Glomerular endothelial cell (primary cell): Measurements from ENCODE around the gene GDA. TPM values are rescaled to one million over a fixed set of nuclear protein-coding genes. Genes with fewer than 3 reads are reported as not detected.
"Not testable (repeated sequence)": the region's sequence is repeated elsewhere in the genome, so short reads cannot be mapped to it uniquely, and the experiment has no call there.

Experiments
- DNase-seq: peaks from one replicate; pipeline ENCODE4 v3.0.0-alpha.2; 2011; ENCODE audit warnings: low read depth, low spot score; ENCODE audit errors: extremely low read depth
- total RNA-seq: library from RNA; depleted of rRNA; stranded (reverse); fragments of >200 nt; gene quantifications from 2 replicates; pipeline ENCODE4 v1.2.3, GENCODE V29; 2015

GDA gene
- total RNA-seq, 1 donor from 2014 or later = not detected

DNA sequence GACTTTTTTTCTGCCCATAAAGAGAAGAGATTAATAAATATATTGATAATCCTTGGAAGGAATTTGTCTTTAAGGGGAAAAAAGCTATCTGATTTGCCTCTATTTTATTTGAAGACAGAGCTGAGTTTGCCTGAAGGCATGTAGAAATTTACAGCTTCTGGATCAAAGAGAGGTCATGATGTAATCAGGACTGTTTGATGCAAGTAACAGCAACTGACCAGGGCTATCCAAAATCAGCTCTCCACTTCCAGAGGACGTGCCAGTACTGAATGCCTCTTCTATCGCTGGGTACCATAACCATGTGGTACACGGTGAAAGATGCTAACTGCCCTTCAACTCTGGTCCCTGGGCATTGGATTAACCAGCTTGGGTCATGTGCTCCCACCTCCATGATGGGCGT lies 125.2 kb downstream of the GDA start:
- DNase-seq = no peak

DNA sequence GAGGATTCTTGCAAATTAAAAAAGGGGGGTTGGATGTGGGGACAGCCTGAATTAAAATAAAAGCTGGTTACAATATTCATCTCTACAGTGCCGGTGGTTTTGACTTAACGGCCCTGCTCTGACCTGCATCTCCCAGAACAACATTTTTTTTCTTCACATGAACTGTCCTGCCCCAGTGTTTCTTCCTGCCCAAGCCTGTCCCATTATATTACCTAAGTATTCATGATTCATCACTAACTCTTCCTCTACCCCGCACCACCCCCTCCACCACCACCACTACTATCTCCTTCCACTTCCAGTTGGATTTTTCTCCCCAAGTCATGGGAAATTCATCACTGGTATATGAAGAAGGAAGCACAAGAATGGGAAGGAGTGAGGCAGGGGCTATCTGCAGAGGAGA lies 125.7 kb downstream of the GDA start:
- no peak for DNase-seq

GRCh38 chr9:72276429-72276828 lies 127.2 kb downstream of the GDA start:
- DNase-seq = no peak

GRCh38 chr9:72278959-72279358 lies 129.7 kb downstream of the GDA start:
- no peak for DNase-seq

DNA sequence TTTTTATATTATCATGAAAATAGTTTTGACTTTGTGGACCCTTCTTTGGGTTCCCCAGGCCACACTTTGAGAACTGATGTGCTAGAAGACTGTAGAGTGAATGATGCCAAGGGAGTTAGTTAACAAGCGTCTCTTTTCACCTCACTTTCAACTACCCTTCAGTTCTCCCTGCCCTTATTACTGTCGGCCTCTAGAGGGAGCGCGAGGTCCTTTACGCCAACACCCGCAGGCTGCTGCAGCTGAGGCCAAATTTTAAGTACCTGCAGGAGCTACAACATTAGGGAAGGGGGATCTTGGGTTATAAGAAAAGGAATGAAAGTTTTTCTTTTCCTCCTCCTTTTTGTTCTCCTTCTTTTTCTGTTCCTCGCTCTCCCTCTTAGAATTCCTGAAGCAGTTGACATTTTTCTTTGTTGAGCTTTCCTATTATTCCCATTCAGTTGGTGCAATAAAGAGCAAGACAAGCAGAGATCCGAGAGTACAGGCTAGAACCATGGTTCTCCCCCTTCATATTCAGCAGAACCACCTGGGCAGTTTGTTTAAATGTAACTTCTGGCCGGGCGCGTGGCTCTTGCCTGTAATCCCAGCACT lies 131.8 kb downstream of the GDA start:
- DNase-seq = no peak

- no peak for DNase-seq
These were observed 140.2 kb downstream of the GDA start for GRCh38 chr9:72289401-72289800.

- no peak for DNase-seq
These were observed 141.1 kb downstream of the GDA start for GRCh38 chr9:72290311-72290710.

GRCh38 chr9:72291576-72291975 lies 142.3 kb downstream of the GDA start:
- not testable (repeated sequence) for DNase-seq

DNA sequence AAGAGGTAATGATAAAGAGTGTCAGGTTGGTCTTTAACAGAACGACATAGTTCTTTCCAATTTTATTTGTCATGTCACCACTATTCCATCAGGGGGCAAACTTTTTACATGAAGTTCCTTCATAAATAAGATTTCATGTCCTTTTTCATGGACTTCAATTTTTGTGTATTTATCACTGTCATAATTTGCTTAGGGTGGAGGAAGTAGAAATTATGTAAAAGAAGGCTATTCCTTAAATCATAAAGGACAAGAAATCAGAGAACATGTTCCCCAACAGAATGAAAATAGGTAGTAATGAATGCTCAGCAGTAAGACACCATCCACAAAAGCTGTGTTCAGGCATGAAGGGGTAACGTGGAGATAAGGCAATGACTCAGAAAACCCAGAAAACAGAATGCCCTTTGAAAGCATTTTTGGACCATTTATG lies 143.0 kb downstream of the GDA start:
- DNase-seq = no peak

- no peak for DNase-seq
These were observed 143.8 kb downstream of the GDA start for GRCh38 chr9:72292874-72293607.

- no peak for DNase-seq
These were observed 145.7 kb downstream of the GDA start for GRCh38 chr9:72294936-72295335.

- no peak for DNase-seq
These were observed 148.3 kb downstream of the GDA start for GRCh38 chr9:72297516-72297915.

GRCh38 chr9:72299017-72299603 lies 149.9 kb downstream of the GDA start:
- no peak for DNase-seq

DNA sequence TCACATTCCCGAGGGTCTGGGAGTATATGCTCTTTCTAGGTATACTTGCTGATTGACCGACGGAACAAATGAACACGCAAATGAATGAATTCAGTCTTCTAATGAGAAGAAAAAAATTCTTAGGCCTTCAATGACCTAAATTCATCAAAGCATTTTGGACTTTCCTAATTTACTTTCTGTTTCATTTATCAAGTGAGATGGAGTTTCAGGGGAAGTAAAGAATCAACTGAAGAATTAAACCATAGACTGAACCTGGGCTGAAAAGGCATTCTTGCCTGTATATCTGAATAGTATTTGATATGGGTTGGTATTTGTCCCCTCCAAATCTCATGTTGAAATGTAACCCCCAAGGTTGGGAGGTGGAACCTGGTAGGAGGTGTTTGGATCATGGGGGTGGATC lies 151.6 kb downstream of the GDA start:
- DNase-seq = no peak

Other genes starting within 250 kb of the GDA start
- 25.6 and 26.4 TPM in 2 replicates for gene ABHD17B, start 238.2 kb upstream of the GDA start, total RNA-seq
- 10.0 and 12.7 TPM in 2 replicates for gene C9orf85, start 237.8 kb upstream of the GDA start, total RNA-seq
- not detected in 2 replicates for gene C9orf57, start 88.8 kb upstream of the GDA start, total RNA-seq
- gene ZFAND5, start 215.8 kb downstream of the GDA start, total RNA-seq = 147 and 159 TPM in 2 replicates